Fibroblast of lung (primary cell): ENCODE data around the gene DMBT1. TPM values are rescaled to one million over a fixed set of nuclear protein-coding genes. Genes with fewer than 3 reads are reported as not detected.

Source experiments
- DNase-seq, 2 donors: peaks; one replicate each; pipeline versions ENCODE4 v3.0.0 to v3.0.0-alpha.2; 2010; ENCODE audit warnings: low read depth in 2 of 2
- H2AFZ ChIP-seq: 2 replicates; pipeline ENCODE4 v1.5.1; 2012; ENCODE audit warnings: low read length, control low read depth, inconsistent platforms
- H3K27ac ChIP-seq: 2 replicates; pipeline ENCODE4 v1.5.1; 2011; ENCODE audit warnings: low read length, control low read depth; ENCODE audit not compliant: insufficient read depth
- H3K27me3 ChIP-seq: 2 replicates; pipeline ENCODE4 v1.5.1; 2011; ENCODE audit warnings: mild to moderate bottlenecking, low read length; ENCODE audit not compliant: control insufficient read depth, insufficient read depth
- H3K36me3 ChIP-seq: 2 replicates; pipeline ENCODE4 v1.5.1; 2011; ENCODE audit warnings: low read length; ENCODE audit not compliant: control insufficient read depth, insufficient read depth
- H3K4me1 ChIP-seq: 2 replicates; pipeline ENCODE4 v1.5.1; 2011; ENCODE audit warnings: low read length; ENCODE audit not compliant: control insufficient read depth, insufficient read depth; ENCODE audit errors: extremely low read depth
- H3K4me2 ChIP-seq: 2 replicates; pipeline ENCODE4 v1.5.1; 2011; ENCODE audit warnings: low read length, control low read depth; ENCODE audit not compliant: insufficient read depth; ENCODE audit errors: extremely low read depth
- H3K4me3 ChIP-seq, 4 experiments: fragments of 200-600 bp in 1 of 4; sonication (generic) in 1 of 4; replicated peaks in 1 of 4; 2 replicates each; pipeline ENCODE4 v1.5.1; 2011 to 2016; ENCODE audit warnings: low read length in 4 of 4, low read depth in 3 of 4, mild to moderate bottlenecking in 3 of 4, control low read depth in 2 of 4, inconsistent platforms in 1 of 4, mixed read lengths in 1 of 4; ENCODE audit not compliant: insufficient read depth in 1 of 4; ENCODE audit errors: control extremely low read depth in 1 of 4
- H3K79me2 ChIP-seq: 2 replicates; pipeline ENCODE4 v1.5.1; 2012; ENCODE audit warnings: mild to moderate bottlenecking, low read length, inconsistent platforms; ENCODE audit not compliant: control insufficient read depth, insufficient read depth
- H3K9ac ChIP-seq: 2 replicates; pipeline ENCODE4 v1.5.1; 2011; ENCODE audit warnings: mild to moderate bottlenecking, low read length, control low read depth; ENCODE audit not compliant: insufficient read depth
- H3K9me3 ChIP-seq: 2 replicates; pipeline ENCODE4 v1.5.1; 2012; ENCODE audit warnings: low read depth, low read length; ENCODE audit not compliant: control insufficient read depth, insufficient read depth
- H4K20me1 ChIP-seq: 2 replicates; pipeline ENCODE4 v1.5.1; 2011; ENCODE audit warnings: low read length; ENCODE audit not compliant: control insufficient read depth, insufficient read depth; ENCODE audit errors: extremely low read depth
- EZH2 ChIP-seq: IDR thresholded peaks from 2 replicates; pipeline ENCODE4 v1.5.1; 2012; ENCODE audit warnings: low read length, control low read depth, mild to moderate bottlenecking; ENCODE audit errors: missing control alignments
- polyA plus RNA-seq, 2 donors: library from polyadenylated mRNA; depleted of rRNA in 1 of 2; stranded (reverse) in 1 of 2; unstranded in 1 of 2; fragments of >200 nt; gene quantifications; 2 replicates each; pipeline ENCODE4 v1.2.1, GENCODE V29; 2011 to 2012; ENCODE audit warnings: missing spikeins in 1 of 2
- total RNA-seq: library from RNA; depleted of rRNA; stranded (reverse); fragments of >200 nt; gene quantifications from 2 replicates; pipeline ENCODE4 v1.2.1, GENCODE V29; 2014
- TF ChIP-seq, protein P1 (sequence below), 2 donors: IDR thresholded peaks in 1 of 2; conservative IDR thresholded peaks in 1 of 2; 1 replicate in 1 of 2; 2 replicates in 1 of 2; pipeline ENCODE4 v1.5.1; 2011 to 2012; ENCODE audit warnings: low read length in 2 of 2, control low read depth in 1 of 2, inconsistent platforms in 1 of 2, low read depth in 1 of 2, mild to moderate bottlenecking in 1 of 2

Gene DMBT1
- total and polyA plus RNA-seq, 2 donors (not counting 1 experiment from before 2014, with no cell fraction given): under 0.01 TPM; not detected in 1

DNA sequence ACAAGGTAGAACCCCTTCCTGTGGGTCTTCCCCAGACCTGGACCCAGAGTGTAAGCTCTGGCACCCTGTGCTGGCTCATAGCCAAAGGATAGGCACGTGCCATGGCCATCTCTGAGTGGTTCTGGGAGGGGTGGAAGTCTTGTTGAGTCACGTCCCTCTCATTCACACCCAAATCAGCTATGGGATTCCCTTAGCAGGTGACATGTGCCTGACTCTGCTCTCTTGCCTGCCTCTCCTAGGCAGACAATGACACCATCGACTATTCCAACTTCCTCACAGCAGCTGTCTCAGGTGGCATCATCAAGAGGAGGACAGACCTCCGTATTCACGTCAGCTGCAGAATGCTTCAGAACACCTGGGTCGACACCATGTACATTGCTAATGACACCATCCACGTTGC, 79.2 kb downstream of the DMBT1 start:
- H3K27ac ChIP-seq: no peak overlapping the region
- no peaks in the 10 kb centered on the region for H3K36me3 ChIP-seq
- no peaks in the 10 kb centered on the region for H3K9me3 ChIP-seq
- no peak overlapping the region for H3K9ac ChIP-seq
- no peaks in the 10 kb centered on the region for H3K4me1 ChIP-seq
- no peak overlapping the region for H3K4me3 ChIP-seq
- no peaks in the 10 kb centered on the region for H4K20me1 ChIP-seq
- H2AFZ ChIP-seq: no peak overlapping the region
- no peaks in the 10 kb centered on the region for H3K27me3 ChIP-seq
- no peaks in the 10 kb centered on the region for H3K79me2 ChIP-seq
- no peak for TF ChIP-seq EZH2
- TF ChIP-seq, protein P1, sequence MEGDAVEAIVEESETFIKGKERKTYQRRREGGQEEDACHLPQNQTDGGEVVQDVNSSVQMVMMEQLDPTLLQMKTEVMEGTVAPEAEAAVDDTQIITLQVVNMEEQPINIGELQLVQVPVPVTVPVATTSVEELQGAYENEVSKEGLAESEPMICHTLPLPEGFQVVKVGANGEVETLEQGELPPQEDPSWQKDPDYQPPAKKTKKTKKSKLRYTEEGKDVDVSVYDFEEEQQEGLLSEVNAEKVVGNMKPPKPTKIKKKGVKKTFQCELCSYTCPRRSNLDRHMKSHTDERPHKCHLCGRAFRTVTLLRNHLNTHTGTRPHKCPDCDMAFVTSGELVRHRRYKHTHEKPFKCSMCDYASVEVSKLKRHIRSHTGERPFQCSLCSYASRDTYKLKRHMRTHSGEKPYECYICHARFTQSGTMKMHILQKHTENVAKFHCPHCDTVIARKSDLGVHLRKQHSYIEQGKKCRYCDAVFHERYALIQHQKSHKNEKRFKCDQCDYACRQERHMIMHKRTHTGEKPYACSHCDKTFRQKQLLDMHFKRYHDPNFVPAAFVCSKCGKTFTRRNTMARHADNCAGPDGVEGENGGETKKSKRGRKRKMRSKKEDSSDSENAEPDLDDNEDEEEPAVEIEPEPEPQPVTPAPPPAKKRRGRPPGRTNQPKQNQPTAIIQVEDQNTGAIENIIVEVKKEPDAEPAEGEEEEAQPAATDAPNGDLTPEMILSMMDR (conservative IDR thresholded peaks at IDR 0.05 in 1 of 2, IDR thresholded peaks at IDR 0.05 in 1 of 2; ENCODE audit: low read depth in 1 of 2, low read length in 2 of 2): no peak
- no peak for DNase-seq
- H3K4me2 ChIP-seq: no peak overlapping the region

DNA sequence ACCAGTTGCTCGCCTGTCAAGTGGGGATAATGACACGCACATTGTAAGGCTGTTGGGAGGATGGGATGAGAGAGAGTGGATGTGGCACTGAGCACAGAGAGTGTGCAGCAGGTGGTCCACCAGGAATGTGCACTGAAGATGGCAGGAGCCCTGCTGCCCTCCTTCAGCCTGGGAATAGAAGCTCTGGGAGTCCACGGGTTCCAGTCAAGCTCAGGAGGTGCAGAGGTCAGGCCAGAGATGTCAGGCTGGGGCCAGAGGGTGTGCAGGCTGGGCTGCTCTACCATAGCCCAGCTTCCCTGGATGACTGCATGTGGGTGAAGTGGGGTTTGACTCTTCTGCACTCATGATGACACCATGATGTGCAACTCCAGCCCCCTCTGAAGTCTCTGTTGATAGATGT, 80.4 kb downstream of the DMBT1 start:
- Histone ChIP-seq H3K27me3 (no peaks in the 10 kb centered on the region), H3K36me3 (no peaks in the 10 kb centered on the region), H3K79me2 (no peaks in the 10 kb centered on the region), H2AFZ (no peak overlapping the region), H3K9me3 (no peaks in the 10 kb centered on the region), H3K27ac (no peak overlapping the region), H3K9ac (no peak overlapping the region), H3K4me2 (no peak overlapping the region), H4K20me1 (no peaks in the 10 kb centered on the region), H3K4me1 (no peaks in the 10 kb centered on the region), H3K4me3 (no peak overlapping the region)
- no peak for DNase-seq
- TF ChIP-seq, protein P1 (conservative IDR thresholded peaks at IDR 0.05 in 1 of 2, IDR thresholded peaks at IDR 0.05 in 1 of 2; ENCODE audit: low read depth in 1 of 2, low read length in 2 of 2): no peak
- TF ChIP-seq EZH2: no peak

DNA sequence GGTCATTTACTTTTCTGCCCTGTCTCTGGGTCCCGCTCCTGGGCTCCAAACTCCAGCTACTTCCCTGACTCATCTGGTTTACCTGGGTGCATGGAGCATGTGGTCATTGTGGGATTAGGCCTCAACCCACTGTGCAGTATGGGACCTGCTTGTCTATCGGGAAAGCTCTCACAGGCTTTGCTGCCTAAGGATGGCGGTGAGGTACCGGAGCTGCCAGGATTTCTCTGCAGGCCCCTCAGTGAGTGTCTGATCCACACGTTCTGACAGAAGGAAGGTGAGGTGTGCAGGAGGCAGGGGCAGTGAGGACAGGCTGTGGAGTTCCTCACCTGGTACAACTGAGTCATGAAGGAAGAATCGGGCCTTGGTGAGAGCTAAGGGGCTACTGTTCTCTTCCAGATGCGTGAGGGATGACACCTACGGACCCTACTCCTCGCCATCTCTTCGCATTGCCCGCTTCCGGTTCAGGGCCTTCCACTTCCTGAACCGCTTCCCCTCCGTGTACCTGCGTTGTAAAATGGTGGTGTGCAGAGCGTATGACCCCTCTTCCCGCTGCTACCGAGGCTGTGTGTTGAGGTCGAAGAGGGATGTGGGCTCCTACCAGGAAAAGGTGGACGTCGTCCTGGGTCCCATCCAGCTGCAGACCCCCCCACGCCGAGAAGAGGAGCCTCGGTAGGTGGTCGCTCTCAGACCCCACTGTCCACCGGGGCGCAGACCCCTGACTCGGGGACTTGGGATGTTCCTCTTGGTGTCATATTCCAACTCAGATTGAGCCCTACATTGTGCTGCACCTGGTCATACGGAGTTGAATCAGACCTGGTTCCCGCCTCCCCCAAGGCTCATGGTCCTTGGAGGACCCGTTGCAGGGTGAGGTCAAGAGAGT, 82.4 kb downstream of the DMBT1 start:
- H3K4me2 ChIP-seq: no peak overlapping the region
- H3K9ac ChIP-seq: no peak overlapping the region
- H3K4me3 ChIP-seq: no peak overlapping the region
- H3K9me3 ChIP-seq: no peaks in the 10 kb centered on the region
- no peak for DNase-seq
- no peaks in the 10 kb centered on the region for H3K4me1 ChIP-seq
- no peak overlapping the region for H3K27ac ChIP-seq
- no peak overlapping the region for H2AFZ ChIP-seq
- TF ChIP-seq, protein P1 (conservative IDR thresholded peaks at IDR 0.05 in 1 of 2, IDR thresholded peaks at IDR 0.05 in 1 of 2; ENCODE audit: low read depth in 1 of 2, low read length in 2 of 2): no peak
- TF ChIP-seq EZH2: no peak
- no peaks in the 10 kb centered on the region for H3K36me3 ChIP-seq
- no peaks in the 10 kb centered on the region for H3K79me2 ChIP-seq
- no peaks in the 10 kb centered on the region for H3K27me3 ChIP-seq
- no peaks in the 10 kb centered on the region for H4K20me1 ChIP-seq
